Measurements from ENCODE around the gene EIPR1.

Gene EIPR1

DNA sequence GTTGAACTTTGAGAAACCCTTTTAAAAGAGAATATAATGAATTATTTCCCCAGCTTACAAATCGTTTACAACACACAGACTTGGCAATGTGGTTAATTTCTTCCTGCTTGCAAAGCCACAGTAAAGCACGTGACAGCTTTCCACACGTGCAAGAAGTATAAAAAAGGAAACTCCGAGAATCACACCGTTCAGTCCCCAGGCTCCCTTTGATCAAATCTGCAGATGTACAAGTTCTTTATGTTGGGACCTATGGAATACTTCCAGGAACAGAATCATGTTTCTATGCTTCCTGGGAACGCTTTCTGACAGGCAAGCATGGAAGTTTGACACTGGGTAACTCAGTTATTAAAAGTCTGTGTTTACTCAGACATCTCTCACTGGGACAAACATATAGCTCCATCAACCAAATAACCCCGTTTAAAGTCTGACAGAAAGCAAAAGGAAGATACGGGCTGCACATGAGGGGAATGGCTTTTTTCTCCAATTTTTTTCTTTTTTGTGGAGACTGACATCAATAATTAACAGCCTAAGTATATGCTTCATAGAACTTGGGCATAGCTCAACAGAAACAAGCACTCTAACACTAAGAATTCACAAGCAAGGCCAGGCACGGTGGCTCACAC lies 134.8 kb downstream of the EIPR1 start:
- H3K4me3 ChIP-seq (ENCODE audit: low read length), result no peak overlapping the region
- no peaks in the 10 kb centered on the region for H3K4me1 ChIP-seq (ENCODE audit: control insufficient read depth, insufficient read depth, low read length)

DNA sequence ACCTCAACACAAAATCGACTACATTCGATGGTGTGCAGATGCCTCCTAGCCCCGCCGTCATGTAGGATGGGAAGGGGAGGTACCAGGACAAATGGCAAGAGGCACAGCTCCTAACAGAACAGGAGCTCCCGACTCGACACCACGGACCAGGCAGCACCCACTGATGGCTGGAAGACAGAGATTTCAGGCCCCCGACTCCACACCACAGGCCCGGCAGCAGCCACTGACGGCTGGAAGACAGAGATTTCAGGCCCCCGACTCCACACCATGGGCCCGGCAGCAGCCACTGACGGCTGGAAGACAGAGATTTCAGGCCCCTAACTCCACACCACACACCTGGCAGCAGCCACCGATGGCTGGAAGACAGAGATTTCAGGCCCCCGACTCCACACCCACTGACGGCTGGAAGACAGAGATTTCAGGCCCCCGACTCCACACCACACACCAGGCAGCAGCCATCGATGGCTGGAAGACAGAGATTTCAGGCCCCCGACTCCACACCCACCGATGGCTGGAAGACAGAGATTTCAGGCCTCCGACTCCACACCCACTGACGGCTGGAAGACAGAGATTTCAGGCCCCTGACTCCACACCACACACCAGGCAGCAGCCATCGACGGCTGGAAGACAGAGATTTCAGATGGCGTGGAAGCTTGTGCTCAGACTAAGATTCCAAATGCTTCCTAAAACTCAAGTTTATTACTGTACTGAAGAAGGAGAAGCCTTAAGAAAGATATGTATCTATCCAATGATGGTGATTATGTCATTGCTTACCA lies 135.5 kb downstream of the EIPR1 start:
- Histone ChIP-seq H3K4me2 (ENCODE audit: low read length) (no peak overlapping the region), H3K9ac (ENCODE audit: low read depth, low read length) (no peak overlapping the region), H3K4me1 (ENCODE audit: control insufficient read depth, insufficient read depth, low read length) (no peaks in the 10 kb centered on the region), H3K36me3 (ENCODE audit: insufficient read depth, low read length) (no peaks in the 10 kb centered on the region), H3K4me3 (ENCODE audit: low read length) (no peak overlapping the region), H3K9me3 (replicated peaks; ENCODE audit: low read length) (no peaks in the 10 kb centered on the region), H3K27me3 (ENCODE audit: control insufficient read depth, insufficient read depth, low read length) (no peaks in the 10 kb centered on the region)

More for the DNA sequence above, 134.8 kb downstream of the EIPR1 start:
- H3K27me3 ChIP-seq (ENCODE audit: control insufficient read depth, insufficient read depth, low read length), result no peaks in the 10 kb centered on the region
- H3K9me3 ChIP-seq (replicated peaks; ENCODE audit: low read length), result no peaks in the 10 kb centered on the region
- no peaks in the 10 kb centered on the region for H3K36me3 ChIP-seq (ENCODE audit: insufficient read depth, low read length)
- H3K4me2 ChIP-seq (ENCODE audit: low read length), result no peak overlapping the region
- H3K9ac ChIP-seq (ENCODE audit: low read depth, low read length), result no peak overlapping the region

DNA sequence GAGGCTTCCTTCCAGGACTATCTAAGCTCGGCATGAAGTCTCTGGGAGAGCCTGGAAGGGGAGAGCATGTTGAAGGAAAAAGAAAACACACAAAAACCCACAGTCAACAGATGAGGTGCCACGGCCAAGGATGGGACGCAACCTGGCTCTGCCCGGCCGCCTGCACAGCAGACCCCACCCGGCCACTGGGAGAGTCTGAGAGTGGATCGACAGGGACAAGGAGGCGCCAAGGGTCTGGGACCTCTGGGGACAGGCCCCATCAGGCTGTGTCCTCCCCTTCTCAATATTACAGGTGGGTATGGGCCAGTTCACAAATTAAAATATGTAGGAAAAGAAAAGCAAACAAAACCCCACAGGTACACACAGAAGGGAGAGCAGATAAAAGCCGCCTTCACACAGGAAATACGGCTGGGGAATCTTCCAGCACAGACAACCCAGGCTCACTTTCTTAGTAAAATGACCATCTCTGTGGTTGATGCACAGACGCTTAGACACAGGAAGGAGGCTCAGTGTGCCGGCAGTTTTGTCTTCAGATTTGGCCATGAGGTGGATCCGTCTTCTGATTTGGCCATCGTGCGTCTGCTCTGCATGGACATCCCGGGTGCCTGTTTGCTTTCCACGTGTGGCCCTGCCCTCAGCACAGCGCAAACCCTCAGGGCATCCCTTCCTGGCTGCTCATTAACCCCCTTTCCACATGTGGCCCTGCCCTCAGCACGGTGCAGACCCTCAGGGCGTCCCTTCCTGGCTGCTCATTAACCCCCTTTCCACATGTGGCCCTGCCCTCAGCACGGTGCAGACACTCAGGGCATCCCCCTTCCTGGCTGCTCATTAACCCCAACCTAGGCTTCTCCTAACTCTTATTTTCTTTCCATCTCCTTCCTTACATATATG lies 138.4 kb downstream of the EIPR1 start:
- H3K4me2 ChIP-seq (ENCODE audit: low read length), result no peak overlapping the region
- H3K27me3 ChIP-seq (ENCODE audit: control insufficient read depth, insufficient read depth, low read length), result no peaks in the 10 kb centered on the region
- no peaks in the 10 kb centered on the region for H3K9me3 ChIP-seq (replicated peaks; ENCODE audit: low read length)
- no peaks in the 10 kb centered on the region for H3K36me3 ChIP-seq (ENCODE audit: insufficient read depth, low read length)
- no peaks in the 10 kb centered on the region for H3K4me1 ChIP-seq (ENCODE audit: control insufficient read depth, insufficient read depth, low read length)
- no peak overlapping the region for H3K4me3 ChIP-seq (ENCODE audit: low read length)
- no peak overlapping the region for H3K9ac ChIP-seq (ENCODE audit: low read depth, low read length)

DNA sequence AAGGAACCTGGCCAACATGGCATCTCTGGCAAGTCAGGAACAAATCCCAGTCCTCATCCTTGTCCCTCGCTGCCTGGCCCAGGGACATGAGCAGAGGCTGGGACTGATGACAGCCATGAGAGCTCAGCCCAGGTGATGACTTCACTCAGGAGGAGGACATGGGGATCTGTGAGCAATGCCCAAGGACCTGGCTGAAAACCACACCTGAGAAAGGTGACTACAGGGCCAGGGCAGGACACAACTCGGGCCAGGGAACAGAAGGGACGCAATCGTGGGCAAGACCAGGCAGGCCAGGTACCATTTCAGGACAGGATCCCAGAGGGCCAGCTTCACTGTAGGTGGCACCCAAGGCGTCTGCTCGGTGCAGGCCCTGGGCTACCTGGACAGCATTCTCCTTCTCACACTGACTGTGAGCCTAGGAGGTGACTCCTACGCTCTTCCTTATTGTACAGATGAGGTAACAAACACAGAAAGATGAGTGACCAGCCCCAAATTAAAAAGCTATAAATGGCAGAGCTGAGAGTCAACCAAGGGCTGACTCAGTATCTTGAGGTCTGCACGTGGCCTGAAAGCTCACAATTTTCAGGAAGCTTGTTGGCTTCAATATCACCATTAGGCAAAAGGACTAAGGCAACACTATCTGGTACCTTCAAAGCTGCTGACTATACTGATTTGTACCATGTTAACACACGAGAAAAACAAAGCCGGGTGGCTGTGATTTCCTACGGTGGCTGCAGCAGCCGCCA lies 141.1 kb downstream of the EIPR1 start:
- Histone ChIP-seq H3K4me3 (ENCODE audit: low read length) (no peak overlapping the region), H3K27me3 (ENCODE audit: control insufficient read depth, insufficient read depth, low read length) (no peaks in the 10 kb centered on the region), H3K9me3 (replicated peaks; ENCODE audit: low read length) (no peaks in the 10 kb centered on the region), H3K9ac (ENCODE audit: low read depth, low read length) (no peak overlapping the region), H3K4me2 (ENCODE audit: low read length) (no peak overlapping the region), H3K4me1 (ENCODE audit: control insufficient read depth, insufficient read depth, low read length) (no peaks in the 10 kb centered on the region), H3K36me3 (ENCODE audit: insufficient read depth, low read length) (no peaks in the 10 kb centered on the region)

DNA sequence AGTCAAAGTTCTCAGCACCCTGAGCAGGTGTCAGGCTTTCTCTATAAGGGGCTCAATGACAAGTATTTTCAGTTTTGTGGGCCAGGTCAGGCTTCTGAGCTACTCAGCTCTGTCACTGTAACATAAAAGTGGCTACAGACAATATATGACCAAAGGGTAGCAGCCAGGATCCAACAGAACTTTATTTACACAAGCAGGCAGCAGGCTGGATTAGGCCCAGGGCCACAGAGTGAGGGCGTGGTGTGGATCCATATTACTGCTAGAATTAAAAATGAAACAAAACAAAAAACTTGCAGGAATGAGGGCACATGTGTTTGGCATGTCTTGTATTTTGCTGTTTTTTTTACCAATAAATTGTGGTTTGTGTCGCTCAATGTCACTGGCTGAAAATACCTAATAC lies 143.7 kb downstream of the EIPR1 start:
- H3K4me1 ChIP-seq (ENCODE audit: control insufficient read depth, insufficient read depth, low read length), result no peaks in the 10 kb centered on the region
- no peaks in the 10 kb centered on the region for H3K9me3 ChIP-seq (replicated peaks; ENCODE audit: low read length)
- no peaks in the 10 kb centered on the region for H3K36me3 ChIP-seq (ENCODE audit: insufficient read depth, low read length)
- no peaks in the 10 kb centered on the region for H3K27me3 ChIP-seq (ENCODE audit: control insufficient read depth, insufficient read depth, low read length)
- H3K9ac ChIP-seq (ENCODE audit: low read depth, low read length), result no peak overlapping the region
- H3K4me3 ChIP-seq (ENCODE audit: low read length), result no peak overlapping the region
- H3K4me2 ChIP-seq (ENCODE audit: low read length), result no peak overlapping the region

DNA sequence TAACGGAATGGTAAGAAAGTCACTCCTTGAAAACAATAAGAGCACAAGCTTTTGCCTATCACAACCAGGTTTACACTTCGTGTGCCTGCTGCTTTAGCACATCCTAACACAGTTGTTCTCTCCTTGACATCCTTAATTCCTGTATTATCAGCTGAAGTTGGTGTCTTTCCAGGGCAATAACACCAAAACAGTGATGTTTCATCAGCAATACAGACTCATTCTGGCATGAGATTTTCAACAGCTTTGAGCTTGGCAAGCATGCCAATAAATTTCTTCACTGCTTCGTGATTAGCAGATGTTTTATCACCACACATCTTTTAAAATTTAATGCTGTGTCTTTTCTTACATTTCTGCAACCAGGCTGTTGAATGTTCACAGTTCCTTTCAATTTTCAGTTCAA lies 148.4 kb downstream of the EIPR1 start:
- H3K4me1 ChIP-seq (ENCODE audit: control insufficient read depth, insufficient read depth, low read length), result no peaks in the 10 kb centered on the region

DNA sequence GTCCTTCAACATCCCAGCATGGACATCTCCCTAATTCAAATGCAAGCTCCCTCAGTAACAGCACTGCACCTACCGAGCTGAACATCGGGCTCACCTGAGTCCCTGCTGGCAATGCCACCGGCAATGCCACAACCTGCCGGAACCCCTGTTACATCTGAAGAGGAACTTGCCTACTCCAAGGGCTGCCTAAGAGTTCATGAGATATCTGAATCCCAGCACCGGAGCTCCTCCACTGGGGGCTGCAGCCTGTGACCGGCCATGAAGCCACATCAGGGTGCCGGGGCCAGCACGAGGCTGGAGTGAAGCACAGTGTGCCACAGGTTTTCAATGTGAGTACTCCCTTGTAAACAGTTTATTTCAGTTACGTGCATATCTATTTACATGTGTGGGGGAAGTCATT lies 152.9 kb downstream of the EIPR1 start:
- Histone ChIP-seq H3K4me3 (ENCODE audit: low read length) (no peak overlapping the region), H3K9me3 (replicated peaks; ENCODE audit: low read length) (no peaks in the 10 kb centered on the region), H3K36me3 (ENCODE audit: insufficient read depth, low read length) (no peaks in the 10 kb centered on the region), H3K4me1 (ENCODE audit: control insufficient read depth, insufficient read depth, low read length) (no peaks in the 10 kb centered on the region), H3K4me2 (ENCODE audit: low read length) (no peak overlapping the region), H3K9ac (ENCODE audit: low read depth, low read length) (no peak overlapping the region), H3K27me3 (ENCODE audit: control insufficient read depth, insufficient read depth, low read length) (no peaks in the 10 kb centered on the region)

More for the DNA sequence above, 148.4 kb downstream of the EIPR1 start:
- Histone ChIP-seq H3K4me2 (ENCODE audit: low read length) (no peak overlapping the region), H3K9ac (ENCODE audit: low read depth, low read length) (no peak overlapping the region), H3K27me3 (ENCODE audit: control insufficient read depth, insufficient read depth, low read length) (no peaks in the 10 kb centered on the region), H3K9me3 (replicated peaks; ENCODE audit: low read length) (no peaks in the 10 kb centered on the region), H3K36me3 (ENCODE audit: insufficient read depth, low read length) (no peaks in the 10 kb centered on the region), H3K4me3 (ENCODE audit: low read length) (no peak overlapping the region)

GRCh38 chr2:3223080-3223923 lies 154.3 kb downstream of the EIPR1 start:
- Histone ChIP-seq H3K4me3 (ENCODE audit: low read length) (no peak overlapping the region), H3K4me2 (ENCODE audit: low read length) (no peak overlapping the region), H3K9ac (ENCODE audit: low read depth, low read length) (no peak overlapping the region), H3K9me3 (replicated peaks; ENCODE audit: low read length) (no peaks in the 10 kb centered on the region), H3K27me3 (ENCODE audit: control insufficient read depth, insufficient read depth, low read length) (no peaks in the 10 kb centered on the region), H3K36me3 (ENCODE audit: insufficient read depth, low read length) (no peaks in the 10 kb centered on the region), H3K4me1 (ENCODE audit: control insufficient read depth, insufficient read depth, low read length) (no peaks in the 10 kb centered on the region)

DNA sequence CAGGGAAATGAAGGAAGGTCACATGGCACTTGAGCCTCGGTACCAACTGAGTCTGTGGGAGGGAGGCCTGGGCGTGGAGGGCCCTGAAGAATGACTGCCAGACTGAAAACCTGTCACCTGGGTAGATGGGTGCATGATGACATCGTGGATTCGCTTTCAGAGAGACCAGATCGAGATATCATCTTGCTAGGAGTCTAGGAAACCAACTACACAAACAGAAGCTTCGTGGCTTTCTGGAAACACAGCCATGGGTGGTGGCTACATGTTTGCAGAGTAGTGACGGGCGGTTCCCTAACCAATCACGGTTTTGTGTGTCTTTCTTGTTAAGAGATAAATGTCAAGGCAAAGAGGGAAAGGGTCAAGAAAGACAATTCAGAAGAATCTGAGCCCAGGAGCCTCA lies 155.0 kb downstream of the EIPR1 start:
- no peak overlapping the region for H3K4me3 ChIP-seq (ENCODE audit: low read length)
- no peak overlapping the region for H3K4me2 ChIP-seq (ENCODE audit: low read length)
- H3K9me3 ChIP-seq (replicated peaks; ENCODE audit: low read length), result no peaks in the 10 kb centered on the region
- H3K9ac ChIP-seq (ENCODE audit: low read depth, low read length), result no peak overlapping the region
- H3K4me1 ChIP-seq (ENCODE audit: control insufficient read depth, insufficient read depth, low read length), result no peaks in the 10 kb centered on the region
- no peaks in the 10 kb centered on the region for H3K27me3 ChIP-seq (ENCODE audit: control insufficient read depth, insufficient read depth, low read length)
- H3K36me3 ChIP-seq (ENCODE audit: insufficient read depth, low read length), result no peaks in the 10 kb centered on the region

DNA sequence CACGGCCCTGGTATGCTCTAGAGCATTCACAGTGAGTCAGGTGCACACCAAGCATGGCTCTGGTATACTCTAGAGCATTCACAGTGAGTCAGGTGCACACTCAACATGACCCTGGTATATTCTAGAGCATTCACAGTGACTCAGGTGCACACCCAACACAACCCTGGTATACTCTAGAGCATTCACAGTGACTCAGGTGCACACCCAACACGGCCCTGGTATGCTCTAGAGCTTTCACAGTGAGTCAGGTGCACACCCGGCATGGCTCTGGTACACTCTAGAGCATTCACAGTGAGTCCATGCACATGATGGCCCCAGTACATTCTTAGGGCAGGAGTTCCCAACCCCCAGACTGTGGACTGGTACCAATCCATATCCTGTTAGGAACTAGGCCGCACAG lies 158.1 kb downstream of the EIPR1 start:
- Histone ChIP-seq H3K36me3 (ENCODE audit: insufficient read depth, low read length) (no peaks in the 10 kb centered on the region), H3K27me3 (ENCODE audit: control insufficient read depth, insufficient read depth, low read length) (no peaks in the 10 kb centered on the region), H3K4me1 (ENCODE audit: control insufficient read depth, insufficient read depth, low read length) (no peaks in the 10 kb centered on the region), H3K4me3 (ENCODE audit: low read length) (no peak overlapping the region), H3K9me3 (replicated peaks; ENCODE audit: low read length) (no peaks in the 10 kb centered on the region), H3K9ac (ENCODE audit: low read depth, low read length) (no peak overlapping the region), H3K4me2 (ENCODE audit: low read length) (no peak overlapping the region)
